Measurements from ENCODE around the gene NASP.
A peak's percentile ranks its signal among the peaks of the same experiment; 100 is the strongest.
"Not testable (repeated sequence)": the region's sequence is repeated elsewhere in the genome, so short reads cannot be mapped to it uniquely, and the experiment has no call there.

Gene NASP

GRCh38 chr1:45570631-45571030 lies 13.2 kb upstream of the NASP start:
- no peak for DNase-seq (ENCODE audit: low read depth)

DNA sequence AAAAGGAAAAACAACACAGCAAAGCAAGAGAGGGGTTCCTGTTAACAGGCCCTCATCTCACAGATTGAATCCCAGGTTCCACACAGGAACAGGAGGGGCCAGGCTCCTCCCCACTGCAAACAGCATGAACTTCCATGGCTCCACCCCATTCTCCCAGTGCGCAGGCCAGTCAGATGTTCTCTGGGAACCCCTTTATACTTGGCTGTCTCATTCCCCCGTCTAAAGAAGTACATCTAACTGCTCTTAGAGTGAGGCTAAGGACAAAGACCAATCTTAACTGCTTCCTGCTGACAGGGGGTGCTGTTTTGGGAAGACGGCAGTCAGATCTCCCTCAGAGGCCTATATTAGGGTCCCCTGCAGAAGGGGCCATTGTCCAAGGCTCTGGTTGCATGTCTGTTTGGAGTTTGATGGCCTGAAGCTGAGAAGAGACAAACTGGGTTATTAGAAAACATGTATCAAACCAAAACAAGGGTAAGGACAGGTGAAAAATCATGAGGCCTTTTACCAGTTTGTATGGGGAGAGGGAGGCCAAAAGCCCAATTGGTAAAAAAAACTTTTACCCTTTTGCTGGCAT lies 10.5 kb upstream of the NASP start:
- DNase-seq (ENCODE audit: low read depth), result no peak

- no peak for DNase-seq (ENCODE audit: low read depth)
These were observed 9.7 kb upstream of the NASP start for GRCh38 chr1:45574105-45574626.

DNA sequence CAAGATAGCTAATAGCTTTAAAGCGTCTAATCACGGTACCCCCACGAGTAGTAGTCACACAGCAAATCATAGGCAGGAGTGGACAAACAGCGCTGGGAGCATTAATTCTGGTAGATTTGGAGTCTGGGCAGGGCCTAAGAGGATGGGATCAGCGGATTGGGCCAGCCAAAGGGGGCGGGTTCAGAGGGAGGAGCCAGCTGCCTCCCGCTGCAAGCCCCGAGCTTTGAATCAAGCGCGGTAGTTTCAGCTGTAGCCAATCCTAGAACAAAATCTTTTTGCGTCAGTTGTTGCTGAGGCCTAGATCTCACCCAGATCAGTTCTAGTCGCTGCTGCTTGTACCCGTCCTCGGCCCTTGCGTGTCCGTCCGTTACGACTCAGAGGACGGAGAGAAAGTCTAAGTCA lies 576 bp upstream of the NASP start:
- peak; percentile 97 for DNase-seq (ENCODE audit: low read depth)

- peak; percentile 73 for DNase-seq (ENCODE audit: low read depth)
These were observed 689 bp downstream of the NASP start for GRCh38 chr1:45584351-45585109.

DNA sequence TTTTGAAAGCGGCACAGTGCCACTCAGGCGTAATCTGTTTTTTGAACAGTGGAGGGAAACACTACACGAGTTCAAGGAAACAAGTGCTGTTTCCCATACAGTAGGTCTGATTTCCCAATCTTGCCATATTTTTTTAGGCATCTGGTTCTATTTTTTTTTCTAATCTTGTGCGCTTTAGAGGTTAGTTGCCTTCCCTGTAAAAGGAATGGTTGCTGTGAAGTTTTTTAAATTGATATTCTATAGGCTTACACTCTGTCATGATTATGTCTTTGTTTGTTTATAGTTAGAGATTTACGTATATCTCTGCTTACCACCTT lies 1.2 kb downstream of the NASP start:
- no peak for DNase-seq (ENCODE audit: low read depth)

DNA sequence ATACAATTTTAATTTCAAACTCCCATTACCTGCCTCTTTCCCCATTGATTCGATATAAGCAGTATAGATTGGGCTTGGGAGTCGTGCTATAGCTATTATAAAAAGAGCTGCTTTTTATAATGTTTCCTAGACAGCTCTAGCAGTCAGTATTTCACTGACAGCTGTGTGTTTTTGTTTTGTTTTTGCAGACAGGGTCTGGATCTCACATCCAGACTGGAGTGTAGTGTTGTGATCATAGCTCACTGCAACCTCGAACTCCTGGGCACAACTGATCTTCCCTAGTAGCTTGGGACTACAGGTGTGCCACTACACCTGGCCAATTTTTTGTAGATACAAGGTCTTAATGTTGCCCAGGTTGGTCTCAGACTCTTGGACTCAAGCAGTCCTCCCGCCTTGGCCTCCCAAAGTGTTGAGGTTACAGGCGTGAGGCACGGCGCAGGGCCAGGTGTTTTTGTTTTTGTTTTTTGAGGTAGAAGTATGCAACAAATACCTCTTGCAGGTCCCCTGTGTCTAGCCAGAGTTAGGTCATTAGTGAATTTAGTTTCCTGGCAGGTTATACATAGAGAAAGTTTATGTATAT lies 1.7 kb downstream of the NASP start:
- DNase-seq (ENCODE audit: low read depth), result no peak

DNA sequence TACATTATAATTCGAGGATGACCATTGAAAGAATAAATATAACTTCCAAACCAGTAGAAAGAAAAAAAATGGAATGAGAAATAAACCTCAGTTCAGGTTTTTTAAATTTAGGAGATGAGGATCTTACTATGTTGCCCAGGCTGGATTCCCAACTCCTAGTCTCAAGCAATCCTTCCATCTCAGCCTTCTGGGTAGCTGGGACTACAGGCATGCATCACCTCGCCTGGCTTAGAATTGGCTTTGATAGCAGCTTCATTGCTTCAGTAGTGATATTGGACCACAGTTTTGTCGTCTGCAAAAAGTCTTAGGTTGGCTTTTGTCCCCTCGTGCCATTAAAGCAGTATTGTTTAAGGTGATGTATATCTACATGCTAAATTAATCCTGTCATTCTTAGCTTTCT lies 2.9 kb downstream of the NASP start:
- DNase-seq (ENCODE audit: low read depth), result no peak

- no peak for DNase-seq (ENCODE audit: low read depth)
These were observed 6.0 kb downstream of the NASP start for GRCh38 chr1:45589861-45590260.

- DNase-seq (ENCODE audit: low read depth), result no peak
These were observed 10.6 kb downstream of the NASP start for GRCh38 chr1:45594412-45594811.

DNA sequence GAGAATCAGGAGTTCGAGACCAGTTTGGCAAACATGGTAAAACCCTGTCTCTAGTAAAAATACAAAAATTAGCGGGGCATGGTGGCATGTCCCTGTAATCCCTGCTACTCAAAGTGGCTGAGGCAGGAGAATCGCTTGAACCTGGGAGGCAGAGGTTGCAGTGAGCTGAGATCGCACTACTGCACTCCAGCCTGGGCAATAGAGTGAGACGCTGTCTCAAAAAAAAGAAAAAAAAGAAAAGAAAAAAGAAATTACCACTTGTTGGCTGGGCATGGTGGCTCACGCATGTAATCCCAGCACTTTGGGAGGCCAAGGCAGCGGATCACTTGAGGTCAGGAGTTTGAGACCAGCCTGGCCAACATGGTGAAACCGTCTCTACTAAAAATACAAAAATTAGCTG lies 12.9 kb downstream of the NASP start:
- not testable (repeated sequence) for DNase-seq (ENCODE audit: low read depth)

GRCh38 chr1:45604239-45604638 lies 20.4 kb downstream of the NASP start:
- no peak for DNase-seq (ENCODE audit: low read depth)

DNA sequence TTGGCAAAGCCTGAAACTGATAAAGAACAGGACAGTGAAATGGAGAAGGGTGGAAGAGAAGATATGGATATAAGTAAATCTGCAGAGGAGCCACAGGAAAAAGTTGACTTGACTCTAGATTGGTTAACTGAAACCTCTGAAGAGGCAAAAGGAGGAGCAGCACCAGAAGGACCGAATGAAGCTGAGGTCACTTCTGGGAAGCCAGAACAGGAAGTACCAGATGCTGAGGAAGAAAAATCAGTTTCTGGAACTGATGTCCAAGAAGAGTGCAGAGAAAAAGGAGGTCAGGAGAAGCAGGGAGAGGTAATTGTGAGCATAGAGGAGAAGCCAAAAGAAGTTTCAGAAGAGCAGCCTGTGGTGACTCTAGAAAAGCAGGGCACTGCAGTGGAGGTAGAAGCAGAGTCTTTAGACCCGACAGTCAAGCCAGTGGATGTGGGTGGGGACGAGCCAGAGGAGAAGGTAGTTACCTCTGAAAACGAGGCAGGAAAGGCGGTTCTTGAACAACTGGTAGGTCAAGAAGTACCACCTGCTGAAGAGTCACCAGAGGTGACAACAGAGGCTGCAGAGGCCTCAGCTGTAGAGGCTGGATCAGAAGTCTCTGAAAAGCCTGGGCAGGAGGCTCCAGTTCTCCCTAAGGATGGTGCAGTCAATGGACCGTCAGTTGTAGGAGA lies 23.7 kb downstream of the NASP start:
- DNase-seq (ENCODE audit: low read depth), result no peak

- DNase-seq (ENCODE audit: low read depth), result no peak
These were observed 24.6 kb downstream of the NASP start for GRCh38 chr1:45608175-45609156.

- no peak for DNase-seq (ENCODE audit: low read depth)
These were observed 26.9 kb downstream of the NASP start for GRCh38 chr1:45610589-45611226.

DNA sequence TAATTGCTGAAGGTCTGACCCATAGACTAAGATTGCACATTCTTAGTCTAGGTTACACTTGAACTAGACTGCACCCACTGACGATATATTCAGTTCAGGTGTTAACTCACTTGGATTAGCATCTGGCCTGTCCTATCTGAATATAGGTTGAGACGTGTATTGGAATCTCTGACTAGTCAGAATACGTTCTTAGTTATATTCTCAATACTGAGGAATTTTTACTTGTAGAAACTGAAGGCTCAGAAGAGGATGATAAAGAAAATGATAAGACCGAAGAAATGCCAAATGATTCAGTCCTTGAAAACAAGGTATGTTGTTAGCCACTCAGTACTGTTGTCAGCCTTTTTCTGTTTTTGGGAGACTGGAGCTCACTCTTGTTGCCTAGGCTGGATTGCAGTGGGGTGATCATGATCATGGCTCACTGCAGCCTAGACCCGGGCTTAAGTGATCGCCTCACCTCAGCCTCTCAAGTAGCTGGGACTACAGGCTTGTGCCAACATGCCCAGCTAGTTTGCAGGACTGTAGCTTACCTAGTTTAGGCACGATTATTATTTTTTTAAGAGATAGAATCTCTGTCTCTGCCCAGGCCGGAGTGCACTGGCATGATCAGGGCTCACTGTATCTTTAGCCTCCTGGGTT lies 29.2 kb downstream of the NASP start:
- DNase-seq (ENCODE audit: low read depth), result no peak

GRCh38 chr1:45615885-45616284 lies 32.0 kb downstream of the NASP start:
- DNase-seq (ENCODE audit: low read depth), result no peak

DNA sequence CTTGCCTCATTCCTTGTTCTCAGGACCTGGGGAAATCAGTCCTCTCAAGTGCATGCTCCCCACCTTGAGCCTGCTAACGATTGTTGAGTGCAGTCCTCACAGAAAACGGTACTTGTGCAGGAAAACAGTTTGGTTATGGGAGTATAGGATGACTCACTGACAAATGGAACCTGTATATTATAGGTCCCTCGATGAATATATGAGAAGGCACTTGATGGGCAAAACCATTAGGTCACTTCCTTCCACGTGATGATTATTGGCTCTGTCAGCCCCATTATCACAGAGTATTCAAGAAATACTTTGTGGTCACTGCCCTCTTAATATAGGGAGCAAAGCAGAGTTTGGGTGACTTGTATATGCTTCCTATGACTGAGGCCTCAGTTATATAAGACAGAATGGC lies 33.8 kb downstream of the NASP start:
- DNase-seq (ENCODE audit: low read depth), result no peak

DNA sequence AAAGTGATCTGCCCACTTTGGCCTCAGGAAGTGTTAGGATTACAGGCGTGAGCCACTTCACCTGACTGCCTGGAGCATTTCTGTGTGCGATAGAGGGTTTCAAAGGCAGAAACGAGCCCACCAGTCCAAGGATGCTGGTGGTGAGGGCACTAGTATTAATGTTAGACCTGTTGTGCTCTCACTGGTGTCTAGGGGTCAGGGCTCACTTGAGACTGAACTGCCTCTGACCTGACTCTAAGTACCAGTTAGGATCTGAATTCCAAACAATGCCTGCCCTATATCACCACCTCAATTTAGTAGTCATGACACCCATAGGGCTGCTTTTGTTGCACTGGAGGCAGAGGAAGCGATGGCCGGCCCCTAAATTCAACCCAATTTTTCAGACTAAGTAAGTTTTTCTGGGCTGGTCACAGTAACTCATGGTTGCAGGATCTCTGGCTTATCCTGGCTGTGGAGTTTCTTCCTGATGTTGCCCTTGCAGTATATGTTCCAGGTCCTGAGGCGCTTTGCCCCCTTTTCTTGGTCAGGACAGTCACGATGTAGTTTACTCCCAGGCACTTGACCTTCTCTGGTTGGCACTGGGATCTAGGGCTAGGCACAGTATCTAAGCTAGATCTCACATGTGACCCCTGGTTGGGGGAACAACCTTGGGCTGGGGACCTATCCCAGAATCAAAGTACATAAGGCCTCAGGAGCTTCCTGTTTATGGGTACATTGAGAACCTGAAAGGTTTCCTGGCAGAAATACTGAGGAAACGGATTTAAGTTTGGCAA lies 35.5 kb downstream of the NASP start:
- DNase-seq (ENCODE audit: low read depth), result no peak

Measured in fibroblast of the conjunctiva (primary cell).